Activated T-cell treated with anti-CD3 and anti-CD28 coated beads, Interleukin-2, amount 50 U/mL, for 24 hours (primary cell): Measurements from ENCODE around the gene FARS2.

Experiments
- DNase-seq: peaks from one replicate; pipeline ENCODE4 v3.0.0-alpha.2; 2020
- H3K27ac Mint-ChIP-seq: 2 replicates; pipeline ENCODE4 v1.8.0; 2020; ENCODE audit warnings: mild to moderate bottlenecking, mixed read lengths
- H3K27me3 Mint-ChIP-seq: 2 replicates; pipeline ENCODE4 v1.8.0; 2020; ENCODE audit warnings: mixed read lengths
- H3K36me3 Mint-ChIP-seq: 2 replicates; pipeline ENCODE4 v1.8.0; 2020; ENCODE audit warnings: low read depth, mixed read lengths
- H3K4me1 Mint-ChIP-seq: 2 replicates; pipeline ENCODE4 v1.8.0; 2020; ENCODE audit warnings: low read depth, mixed read lengths
- H3K4me3 Mint-ChIP-seq: 2 replicates; pipeline ENCODE4 v1.8.0; 2020; ENCODE audit warnings: mild to moderate bottlenecking, moderate library complexity, mixed read lengths
- H3K9me3 Mint-ChIP-seq: 2 replicates; pipeline ENCODE4 v1.8.0; 2020; ENCODE audit warnings: mixed read lengths

The FARS2 gene

DNA sequence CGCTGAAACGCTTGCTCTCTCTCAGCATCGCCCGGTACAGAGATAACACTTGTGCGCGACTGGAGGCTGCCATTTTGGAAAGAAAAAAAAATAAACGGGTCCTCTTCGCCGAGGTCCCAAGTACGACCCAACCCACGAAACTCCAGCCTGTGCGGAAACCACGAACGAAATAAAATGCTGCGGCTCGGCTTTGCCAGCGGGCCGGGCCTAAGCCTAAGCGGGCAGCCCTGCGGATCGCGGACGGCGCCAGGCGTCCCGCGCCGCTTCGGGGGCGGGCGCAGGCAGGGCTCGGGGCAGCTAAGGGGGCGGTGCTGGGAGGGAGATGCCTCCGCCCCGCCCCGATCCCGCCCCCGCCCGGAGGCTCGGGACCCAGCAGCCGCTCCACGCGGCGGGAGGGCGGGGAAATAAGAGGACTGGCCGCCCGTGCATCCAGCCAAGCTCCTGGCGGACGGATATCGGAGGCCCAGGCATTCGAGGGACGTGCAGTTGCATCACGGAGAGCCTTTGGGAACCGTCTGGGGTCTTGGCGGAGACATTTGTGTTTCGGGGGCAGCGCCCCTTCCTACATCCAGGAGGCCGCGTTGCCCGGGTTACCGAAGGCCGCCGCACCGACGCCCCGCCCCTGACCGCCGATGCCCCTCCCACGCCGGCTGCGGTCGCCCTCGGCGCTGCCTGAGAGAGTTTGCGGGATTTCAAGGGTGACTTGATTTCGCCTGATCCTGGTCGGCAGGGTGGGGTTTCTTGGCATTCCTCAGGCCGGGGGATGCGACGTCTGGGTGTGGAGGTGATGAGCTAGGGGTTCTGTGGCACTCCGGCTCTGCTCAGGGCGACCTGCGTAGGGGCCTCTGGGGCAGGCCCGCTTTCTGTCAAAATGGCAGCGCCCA lies at the start of gene FARS2, which contains the start of gene LYRM4:
Gene FARS2 (plus strand): TSS at position 853 of the 884 bp plus-strand sequence.
Gene LYRM4 (minus strand): TSS at position 290 of the 884 bp plus-strand sequence. CDS start 217 bp downstream, at position 73.
- H3K27me3 Mint-ChIP-seq: no peaks in the 10 kb centered on the region
- peaks cover 57% of the 10 kb centered on the region for H3K4me1 Mint-ChIP-seq
- peaks cover 58% of the 10 kb centered on the region for H3K36me3 Mint-ChIP-seq
- DNase-seq: peak; percentile 98
- H3K4me3 Mint-ChIP-seq: peak within 1 kb of the TSS; percentile 97
- no peaks in the 10 kb centered on the region for H3K9me3 Mint-ChIP-seq
- H3K27ac Mint-ChIP-seq: peak within 1 kb of the TSS; percentile 100

DNA sequence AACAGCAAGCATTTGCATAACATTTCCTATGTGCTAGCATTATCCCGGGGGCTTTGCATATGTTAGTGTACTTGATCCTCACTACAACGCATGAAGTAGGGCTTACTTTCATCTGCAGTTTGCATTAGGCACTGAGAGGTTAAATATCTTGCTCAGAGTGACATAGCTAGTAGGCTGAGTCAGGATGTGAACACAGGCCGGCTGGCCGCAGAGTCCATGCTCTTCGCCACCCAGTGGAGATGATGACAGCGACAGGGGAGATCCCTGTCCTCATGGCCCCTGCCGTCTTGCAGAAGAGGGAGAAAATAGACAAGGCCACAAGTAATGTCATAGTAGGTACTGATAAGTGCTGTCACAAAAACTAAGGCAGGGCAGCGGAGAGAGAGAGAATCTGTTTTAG lies 47.5 kb upstream of the FARS2 start:
- Mint-ChIP-seq H3K27ac (no peak overlapping the region), H3K9me3 (no peaks in the 10 kb centered on the region), H3K4me1 (peaks cover 9% of the 10 kb centered on the region), H3K27me3 (no peaks in the 10 kb centered on the region), H3K36me3 (peaks cover 68% of the 10 kb centered on the region), H3K4me3 (no peak overlapping the region)
- DNase-seq: no peak

DNA sequence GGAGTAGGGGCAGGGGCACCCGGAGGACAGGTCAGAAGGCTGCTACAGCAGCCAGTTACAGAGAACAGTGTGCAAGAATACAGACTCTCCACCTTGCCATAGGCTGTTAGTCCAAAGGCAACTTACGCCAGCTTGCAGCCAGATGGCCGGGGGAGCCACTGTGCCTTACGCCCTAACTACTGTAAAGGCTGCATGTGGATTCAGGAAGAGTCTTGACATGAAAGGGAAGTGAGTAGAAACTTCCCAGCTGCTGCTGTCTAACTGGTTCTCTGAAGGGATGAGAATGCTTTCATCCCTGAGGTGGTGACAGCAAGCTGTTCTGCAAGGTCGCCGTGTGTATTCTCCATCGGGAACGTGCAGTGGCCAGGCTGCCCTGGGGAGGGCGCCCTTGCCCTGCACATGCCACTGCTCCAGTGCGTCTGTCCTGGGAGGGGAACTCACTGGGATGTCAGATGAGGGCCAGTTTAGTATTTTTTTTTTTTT lies 46.7 kb upstream of the FARS2 start:
- peak; percentile 46 for DNase-seq
- H3K27me3 Mint-ChIP-seq: no peaks in the 10 kb centered on the region
- no peaks in the 10 kb centered on the region for H3K9me3 Mint-ChIP-seq
- no peak overlapping the region for H3K4me3 Mint-ChIP-seq
- peaks cover 9% of the 10 kb centered on the region for H3K4me1 Mint-ChIP-seq
- peaks cover 66% of the 10 kb centered on the region for H3K36me3 Mint-ChIP-seq
- H3K27ac Mint-ChIP-seq: no peak overlapping the region

DNA sequence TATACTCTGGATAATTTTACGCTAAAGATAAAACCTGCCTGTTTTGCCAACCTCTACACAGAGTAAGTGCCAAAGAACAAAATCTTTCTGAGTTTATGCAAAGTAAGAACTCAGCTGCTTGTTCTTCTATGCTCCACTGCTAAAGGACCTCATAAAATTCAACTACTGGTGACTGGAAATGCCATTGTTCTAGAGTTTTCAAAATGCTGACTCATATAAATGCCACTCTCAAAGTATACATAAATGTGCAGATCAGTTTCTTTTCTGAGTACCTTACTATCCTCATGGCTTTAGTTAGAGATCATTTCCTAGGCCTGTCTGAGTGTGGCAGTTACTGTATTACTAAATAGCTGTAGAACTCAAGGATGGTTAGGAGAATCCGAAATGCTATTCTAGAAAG lies 46.2 kb upstream of the FARS2 start:
- no peak for DNase-seq
- Mint-ChIP-seq H3K36me3 (peaks cover 60% of the 10 kb centered on the region), H3K4me1 (peaks cover 9% of the 10 kb centered on the region), H3K27me3 (no peaks in the 10 kb centered on the region), H3K9me3 (no peaks in the 10 kb centered on the region), H3K27ac (no peak overlapping the region), H3K4me3 (no peak overlapping the region)

DNA sequence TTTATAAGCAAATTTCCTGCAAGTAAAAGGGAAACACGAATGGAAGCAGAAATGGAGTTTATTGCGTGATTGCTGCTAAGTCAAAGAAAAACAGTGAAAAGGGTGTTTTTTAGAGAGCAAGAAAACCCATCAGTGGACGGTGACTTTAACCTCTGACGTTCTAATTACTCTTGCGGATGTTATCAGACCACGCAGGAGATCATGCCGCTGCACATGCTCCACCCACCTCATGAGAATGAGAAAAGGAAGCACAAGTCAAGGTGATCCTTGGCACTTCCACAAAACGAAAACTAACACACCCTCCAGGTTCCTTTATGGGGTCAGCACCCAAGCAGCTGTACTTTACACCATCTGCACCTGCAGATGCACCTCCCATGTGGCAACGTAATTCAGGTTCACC lies 45.5 kb upstream of the FARS2 start:
- Mint-ChIP-seq H3K36me3 (peaks cover 56% of the 10 kb centered on the region), H3K4me1 (peaks cover 4% of the 10 kb centered on the region), H3K4me3 (no peak overlapping the region), H3K9me3 (no peaks in the 10 kb centered on the region), H3K27me3 (no peaks in the 10 kb centered on the region), H3K27ac (no peak overlapping the region)
- DNase-seq: no peak

DNA sequence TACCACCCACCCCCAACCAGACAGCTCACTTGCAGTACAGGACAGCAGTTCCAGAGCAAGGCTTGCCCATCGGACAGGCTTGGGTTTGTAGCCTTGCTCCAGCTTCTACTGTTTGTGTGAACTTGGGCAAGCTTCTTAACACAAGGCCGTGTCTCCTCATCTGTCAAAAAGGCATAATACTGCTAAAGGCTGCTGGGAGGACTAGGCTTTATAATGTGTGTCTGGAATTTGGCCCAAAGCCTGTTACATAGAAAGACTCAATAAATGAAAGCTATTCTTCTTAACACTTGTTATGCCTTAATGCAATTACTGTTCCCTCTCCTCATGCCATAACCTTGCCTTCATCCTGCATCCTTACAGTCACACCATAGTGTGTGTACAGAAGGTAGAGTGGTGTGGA lies 44.0 kb upstream of the FARS2 start:
- Mint-ChIP-seq H3K4me3 (no peak overlapping the region), H3K36me3 (peaks cover 51% of the 10 kb centered on the region), H3K4me1 (peaks cover 4% of the 10 kb centered on the region), H3K9me3 (no peaks in the 10 kb centered on the region), H3K27ac (no peak overlapping the region), H3K27me3 (no peaks in the 10 kb centered on the region)
- DNase-seq: no peak

DNA sequence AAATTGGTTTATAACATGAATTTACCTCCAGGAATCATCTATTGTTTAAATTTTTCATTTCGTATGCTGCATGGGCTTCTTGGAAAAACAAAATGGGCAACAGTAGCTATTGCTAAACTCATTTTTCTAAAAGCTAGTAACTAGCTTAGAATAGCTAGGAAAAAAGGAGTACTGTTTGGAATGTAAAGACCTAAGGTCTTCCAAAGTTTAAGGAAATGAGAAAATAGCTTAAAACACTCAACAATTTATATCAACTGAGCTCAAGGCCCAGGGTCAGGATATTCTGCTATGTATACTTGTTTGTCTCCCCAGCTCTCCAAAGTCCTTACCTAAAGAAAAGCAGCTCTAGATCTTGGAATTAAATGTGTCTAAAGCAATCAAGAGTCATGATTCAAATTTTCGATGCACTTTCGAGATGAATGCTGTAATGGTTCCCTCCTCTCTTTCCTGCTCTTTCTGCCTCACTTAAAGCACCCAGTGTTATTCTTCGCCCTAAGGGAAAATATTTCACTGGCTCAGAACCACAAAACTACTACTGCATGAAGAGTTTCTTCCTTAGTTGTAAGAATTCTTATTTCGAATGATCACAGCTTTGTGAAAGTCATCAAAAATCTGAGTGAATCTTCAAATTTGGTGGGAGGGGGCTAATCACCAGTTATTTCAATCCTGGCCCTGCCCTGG lies 42.2 kb upstream of the FARS2 start:
- Mint-ChIP-seq H3K9me3 (no peaks in the 10 kb centered on the region), H3K36me3 (peaks cover 51% of the 10 kb centered on the region), H3K4me1 (no peaks in the 10 kb centered on the region), H3K4me3 (no peak overlapping the region), H3K27ac (no peak overlapping the region), H3K27me3 (no peaks in the 10 kb centered on the region)
- DNase-seq: no peak

DNA sequence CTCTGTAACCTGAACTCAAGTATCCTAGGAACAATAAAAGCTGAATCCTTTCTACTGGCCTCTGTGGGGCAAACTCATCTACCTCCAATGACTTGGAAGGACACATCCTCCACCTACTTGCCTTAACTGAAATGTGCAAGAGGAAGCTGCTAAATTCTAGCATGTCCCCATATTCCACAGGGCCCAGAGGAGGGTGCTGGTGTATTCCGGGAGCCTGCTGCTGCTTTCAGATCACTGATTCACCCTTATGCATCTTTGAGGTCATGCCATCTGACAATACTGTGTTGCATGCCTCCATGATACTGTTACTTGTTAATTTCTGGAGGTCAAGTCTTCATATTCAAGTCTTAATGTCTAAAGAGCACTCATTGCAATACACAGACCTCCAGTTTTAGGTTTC lies 40.9 kb upstream of the FARS2 start:
- Mint-ChIP-seq H3K36me3 (peaks cover 38% of the 10 kb centered on the region), H3K4me3 (no peak overlapping the region), H3K27me3 (no peaks in the 10 kb centered on the region), H3K27ac (no peak overlapping the region), H3K9me3 (no peaks in the 10 kb centered on the region), H3K4me1 (no peaks in the 10 kb centered on the region)
- no peak for DNase-seq

DNA sequence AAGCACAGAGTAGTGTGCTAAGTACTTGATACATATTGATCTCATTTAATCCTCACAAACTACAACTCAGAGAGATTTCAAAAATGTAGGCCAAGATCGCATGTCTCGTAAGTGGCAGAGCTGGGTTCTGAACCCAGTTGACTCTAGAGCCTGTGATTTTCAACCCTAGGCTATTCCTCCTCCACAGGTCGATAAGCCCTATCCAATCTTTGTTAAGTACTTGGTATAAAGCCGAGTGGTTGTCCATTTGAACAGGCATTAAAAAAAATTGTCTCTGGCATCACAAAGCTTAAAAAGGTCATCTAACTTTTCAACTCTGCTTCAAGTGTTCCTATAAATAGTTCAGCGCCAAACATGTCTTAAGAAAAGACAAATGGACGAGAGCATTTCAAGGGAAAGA lies 38.0 kb upstream of the FARS2 start:
- Mint-ChIP-seq H3K27ac (no peak overlapping the region), H3K9me3 (no peaks in the 10 kb centered on the region), H3K27me3 (no peaks in the 10 kb centered on the region), H3K4me3 (no peak overlapping the region), H3K4me1 (no peaks in the 10 kb centered on the region), H3K36me3 (peaks cover 30% of the 10 kb centered on the region)
- no peak for DNase-seq

DNA sequence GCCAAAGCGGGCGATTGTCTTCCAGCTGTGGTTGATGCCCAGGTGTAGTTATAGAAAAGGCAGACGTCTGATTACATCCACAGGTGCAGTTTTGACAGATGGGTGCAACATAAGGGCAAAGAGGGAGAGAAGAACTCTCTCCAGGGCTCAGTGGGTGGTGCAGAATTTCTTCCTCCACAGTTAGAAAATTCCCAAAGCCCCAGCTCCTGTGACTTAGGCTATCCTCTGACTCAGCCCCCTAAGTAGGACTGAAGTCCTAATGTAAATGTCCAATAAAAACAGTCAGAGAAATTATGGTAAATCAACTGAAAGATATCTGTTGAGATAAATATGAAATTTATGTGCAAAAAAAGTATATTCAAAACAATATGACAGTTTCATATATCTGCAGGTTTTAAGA lies 32.0 kb upstream of the FARS2 start:
- no peak overlapping the region for H3K4me3 Mint-ChIP-seq
- no peak overlapping the region for H3K27ac Mint-ChIP-seq
- H3K9me3 Mint-ChIP-seq: no peaks in the 10 kb centered on the region

DNA sequence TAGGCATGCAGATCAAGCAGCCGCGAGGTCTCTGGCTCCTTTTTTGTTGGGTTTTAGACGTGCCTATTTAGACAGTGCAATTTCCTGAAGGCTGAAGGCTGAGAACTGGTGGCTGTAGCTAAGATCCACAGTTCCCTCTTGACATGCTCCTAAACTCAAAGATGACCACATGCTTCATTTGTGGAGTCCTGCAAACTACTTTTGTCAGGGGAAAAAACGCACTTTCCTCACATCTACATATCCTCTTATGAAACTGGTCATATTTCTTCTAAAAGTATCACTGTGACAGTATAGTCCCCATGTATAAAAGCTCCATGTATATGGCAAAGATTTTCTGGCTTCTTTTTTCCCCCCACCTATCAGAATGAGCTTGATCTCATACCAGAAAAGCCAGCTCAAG lies 31.2 kb upstream of the FARS2 start:
- Mint-ChIP-seq H3K27ac (no peak overlapping the region), H3K4me1 (peaks cover 10% of the 10 kb centered on the region), H3K9me3 (no peaks in the 10 kb centered on the region), H3K36me3 (peaks cover 34% of the 10 kb centered on the region), H3K27me3 (no peaks in the 10 kb centered on the region), H3K4me3 (no peak overlapping the region)
- DNase-seq: no peak

More for the DNA sequence above, 32.0 kb upstream of the FARS2 start:
- peaks cover 27% of the 10 kb centered on the region for H3K36me3 Mint-ChIP-seq
- peaks cover 10% of the 10 kb centered on the region for H3K4me1 Mint-ChIP-seq
- DNase-seq: no peak
- H3K27me3 Mint-ChIP-seq: no peaks in the 10 kb centered on the region

DNA sequence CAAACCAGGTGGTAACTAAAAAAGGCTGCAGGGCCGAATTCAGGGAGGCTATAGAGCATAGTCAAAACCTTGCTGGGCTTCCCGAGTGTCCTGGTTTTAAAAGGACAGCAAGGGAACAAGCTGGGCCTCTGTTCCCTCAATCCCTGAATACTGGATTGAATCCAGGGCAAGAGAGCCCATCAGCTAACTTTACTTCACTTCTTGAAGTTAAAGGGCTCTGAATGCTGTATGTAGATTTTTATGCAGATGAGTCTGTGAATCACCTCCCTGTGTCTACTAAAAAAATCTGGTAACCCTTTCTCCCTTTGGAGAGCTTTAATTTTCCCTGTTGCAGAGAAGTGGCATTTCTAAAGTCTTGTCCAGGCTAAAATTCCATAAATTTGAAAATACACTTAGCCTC lies 30.0 kb upstream of the FARS2 start:
- peaks cover 42% of the 10 kb centered on the region for H3K36me3 Mint-ChIP-seq
- peaks cover 10% of the 10 kb centered on the region for H3K4me1 Mint-ChIP-seq
- DNase-seq: no peak
- H3K27me3 Mint-ChIP-seq: no peaks in the 10 kb centered on the region
- no peak overlapping the region for H3K4me3 Mint-ChIP-seq
- no peak overlapping the region for H3K27ac Mint-ChIP-seq
- H3K9me3 Mint-ChIP-seq: no peaks in the 10 kb centered on the region

DNA sequence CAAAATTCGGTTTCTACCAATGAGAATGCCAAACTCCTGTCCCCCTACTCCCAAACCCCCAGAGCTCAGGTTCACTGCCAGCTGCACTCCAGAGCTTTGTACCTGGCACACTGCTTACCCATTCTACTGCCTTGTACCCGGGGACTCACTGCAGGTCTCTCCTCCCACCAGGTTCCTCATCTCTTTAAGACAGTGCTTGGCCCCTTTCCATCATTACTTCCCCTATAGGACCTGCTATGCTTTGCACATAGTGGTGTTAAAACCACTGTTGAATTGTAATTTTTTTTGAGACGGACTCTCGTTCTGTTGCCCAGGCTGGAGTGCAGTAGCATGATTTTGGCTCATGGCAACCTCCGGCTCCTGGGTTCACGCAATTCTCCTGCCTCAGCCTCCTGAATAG lies 26.4 kb upstream of the FARS2 start:
- H3K4me3 Mint-ChIP-seq: no peak overlapping the region
- no peaks in the 10 kb centered on the region for H3K27me3 Mint-ChIP-seq
- H3K9me3 Mint-ChIP-seq: no peaks in the 10 kb centered on the region
- H3K4me1 Mint-ChIP-seq: peaks cover 10% of the 10 kb centered on the region
- peak overlapping the region; percentile 44 for H3K27ac Mint-ChIP-seq
- H3K36me3 Mint-ChIP-seq: peaks cover 54% of the 10 kb centered on the region
- DNase-seq: no peak

DNA sequence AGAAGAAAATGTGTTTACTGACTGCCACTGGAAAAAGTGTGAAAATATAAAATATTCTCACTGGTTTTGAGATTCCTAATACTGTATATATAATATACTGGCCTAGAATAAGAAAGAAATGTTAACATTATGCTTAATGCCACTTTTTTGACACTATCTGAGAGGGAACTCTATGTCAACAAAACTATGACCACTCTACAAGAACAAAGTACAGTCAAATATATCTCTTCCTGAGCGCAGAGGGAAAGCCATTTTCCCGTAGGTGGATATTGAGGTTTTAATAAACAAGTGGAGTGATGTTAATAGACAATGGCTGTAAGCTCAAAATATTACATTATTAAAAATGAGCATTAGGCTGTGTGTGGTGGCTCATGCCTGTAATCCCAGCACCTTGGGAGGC lies 25.5 kb upstream of the FARS2 start:
- Mint-ChIP-seq H3K4me1 (peaks cover 10% of the 10 kb centered on the region), H3K9me3 (no peaks in the 10 kb centered on the region), H3K27ac (no peak overlapping the region), H3K36me3 (peaks cover 61% of the 10 kb centered on the region), H3K4me3 (no peak overlapping the region), H3K27me3 (no peaks in the 10 kb centered on the region)
- DNase-seq: no peak

DNA sequence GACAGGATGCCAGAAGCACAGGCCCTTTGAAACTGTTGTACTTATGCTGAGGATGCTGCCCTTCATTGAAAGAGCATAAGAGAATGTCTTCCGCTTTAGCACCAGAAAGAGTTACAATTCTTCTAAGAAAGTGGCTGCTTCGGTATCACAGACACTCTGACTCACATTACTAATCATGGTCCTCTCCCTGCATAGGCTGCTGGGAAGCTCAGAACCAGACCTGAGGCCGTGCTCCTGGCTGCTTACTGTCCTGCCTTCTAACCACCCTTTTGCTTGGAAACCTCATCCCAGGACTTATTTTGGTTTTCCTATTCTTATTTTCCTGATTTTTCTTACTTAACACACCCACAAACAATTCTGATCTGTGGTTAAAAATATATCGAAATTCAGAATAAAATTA lies 23.5 kb upstream of the FARS2 start:
- DNase-seq: no peak
- Mint-ChIP-seq H3K27ac (no peak overlapping the region), H3K4me1 (peaks cover 3% of the 10 kb centered on the region), H3K27me3 (no peaks in the 10 kb centered on the region), H3K9me3 (no peaks in the 10 kb centered on the region), H3K4me3 (no peak overlapping the region), H3K36me3 (peaks cover 71% of the 10 kb centered on the region)
